PC-3 (cell line): ENCODE results near the gene ZNF735. TPM values are rescaled to one million over a fixed set of nuclear protein-coding genes. Genes with fewer than 3 reads are reported as not detected.

Source experiments
- ATAC-seq: fragments of 200-7000 bp; cut with Tn5 transposase; 2 replicates; pipeline ENCODE4 v1.9.1; 2020; ENCODE audit warnings: mild to moderate bottlenecking, moderate library complexity
- BruUV-seq: library from RNA; stranded (reverse); fragments of 400-500 nt; replicated peaks from 2 replicates; lab custom pipeline; 2021; lab: Mats Ljungman, UMichigan
- CTCF ChIA-PET: fragments of 300-600 bp; sonication (Branson Sonifier 250); formaldehyde crosslinking; loops from one replicate; lab custom pipeline; 2022; ENCODE audit warnings: antibody characterized with exemption; lab: Charles Lee
- POLR2A ChIA-PET: fragments of 300-600 bp; sonication (Branson Sonifier 250); formaldehyde crosslinking; loops from one replicate; lab custom pipeline; 2022; ENCODE audit warnings: antibody characterized with exemption; ENCODE audit not compliant: unreplicated experiment; lab: Charles Lee
- DNase-seq: peaks from one replicate; pipeline ENCODE4 v3.0.0-alpha.2; 2015
- H2AFZ ChIP-seq: fragments of 300-600 bp; sonication (generic); 2 replicates; pipeline ENCODE4 v1.6.0; 2016; ENCODE audit warnings: antibody characterized with exemption, low read length
- H3F3A ChIP-seq: fragments of 300-600 bp; sonication (generic); one replicate; pipeline ENCODE4 v1.6.0; 2017; ENCODE audit warnings: antibody characterized with exemption, low read length, control low read depth, mild to moderate bottlenecking; ENCODE audit not compliant: unreplicated experiment
- H3K27ac ChIP-seq: fragments of 300-600 bp; sonication (generic); 2 replicates; pipeline ENCODE4 v1.5.1; 2016; ENCODE audit warnings: mild to moderate bottlenecking, low read length
- H3K27me3 ChIP-seq: fragments of 300-600 bp; sonication (generic); 2 replicates; pipeline ENCODE4 v1.6.1; 2016; ENCODE audit warnings: low read length, mixed read lengths
- H3K36me3 ChIP-seq: fragments of 300-600 bp; sonication (generic); 2 replicates; pipeline ENCODE4 v1.6.1; 2016; ENCODE audit warnings: low read depth, mixed run types, low read length, mixed read lengths
- H3K4me1 ChIP-seq: fragments of 300-600 bp; sonication (generic); 2 replicates; pipeline ENCODE4 v1.5.1; 2016; ENCODE audit warnings: low read length; ENCODE audit not compliant: insufficient read depth
- H3K4me2 ChIP-seq: fragments of 300-600 bp; sonication (generic); 2 replicates; pipeline ENCODE4 v1.6.0; 2016; ENCODE audit warnings: low read length
- H3K4me3 ChIP-seq: fragments of 300-600 bp; sonication (generic); 2 replicates; pipeline ENCODE4 v1.5.1; 2016; ENCODE audit warnings: mild to moderate bottlenecking, low read length, mixed read lengths
- H3K79me2 ChIP-seq: fragments of 300-600 bp; sonication (generic); 2 replicates; pipeline ENCODE4 v1.6.1; 2017; ENCODE audit warnings: low read length, mixed read lengths
- H3K9ac ChIP-seq: fragments of 300-600 bp; sonication (generic); 2 replicates; pipeline ENCODE4 v1.6.0; 2016; ENCODE audit warnings: mild to moderate bottlenecking, low read length
- H3K9me2 ChIP-seq: fragments of 300-600 bp; sonication (generic); replicated peaks from 2 replicates; pipeline ENCODE4 v1.6.1; 2016; ENCODE audit warnings: mixed run types, low read length, mixed read lengths
- H3K9me3 ChIP-seq: fragments of 300-600 bp; sonication (generic); 2 replicates; pipeline ENCODE4 v1.6.1; 2016; ENCODE audit warnings: low read length, mixed read lengths
- H4K20me1 ChIP-seq: fragments of 300-600 bp; sonication (generic); 2 replicates; pipeline ENCODE4 v1.6.1; 2016; ENCODE audit warnings: low read length, mixed read lengths
- CTCF ChIP-seq: fragments of 300-600 bp; sonication (generic); conservative IDR thresholded peaks from 2 replicates; pipeline ENCODE4 v1.5.1; 2017; ENCODE audit warnings: antibody characterized with exemption, low read depth, mild to moderate bottlenecking, low read length
- EZH2 ChIP-seq: fragments of 300-600 bp; sonication (generic); IDR thresholded peaks from one replicate; pipeline ENCODE4 v1.6.1; 2017; ENCODE audit warnings: antibody characterized with exemption, mild to moderate bottlenecking, low read length; ENCODE audit not compliant: unreplicated experiment
- EZH2phosphoT487 ChIP-seq: fragments of 300-600 bp; sonication (generic); IDR thresholded peaks from 2 replicates; pipeline ENCODE4 v1.6.1; 2018; ENCODE audit warnings: mild to moderate bottlenecking, antibody characterized with exemption, low read length, borderline replicate concordance
- intact Hi-C: fragments of 100-400 bp; cut with micrococcal nuclease; formaldehyde crosslinking; loops from 2 replicates; pipeline ENCODE4 v1.9.0; 2023
- total RNA-seq: library from RNA; depleted of rRNA; stranded (reverse); fragments of >200 nt; gene quantifications from 2 replicates; pipeline ENCODE4 v1.2.3, GENCODE V29; 2014

ZNF735 gene
- total RNA-seq, 1 experiment from 2014 or later, result not detected

- intact Hi-C loops, result no loop called here
- no peak for DNase-seq
- TF ChIP-seq EZH2 (no peak), EZH2phosphoT487 (no peak), CTCF (no peak)
- H3K79me2 ChIP-seq, result no peaks in the 10 kb centered on the region
- no peak overlapping the region for H3K27ac ChIP-seq
- H3K9me3 ChIP-seq, result 0 out of 2 replicates have a peak, but pooled peaks cover 5% of the 10 kb centered on the region
- no peaks in the 10 kb centered on the region for H3K9me2 ChIP-seq
- no peak overlapping the region for H3K9ac ChIP-seq
- no peaks in the 10 kb centered on the region for H3K36me3 ChIP-seq
- H4K20me1 ChIP-seq, result no peaks in the 10 kb centered on the region
- ATAC-seq, result no peak
- H2AFZ ChIP-seq, result no peak overlapping the region
- H3F3A ChIP-seq, result no peaks in the 10 kb centered on the region
- no peak overlapping the region for H3K4me2 ChIP-seq
- no peak overlapping the region for H3K4me3 ChIP-seq
- BruUV-seq, result no TSS peak
- no peaks in the 10 kb centered on the region for H3K27me3 ChIP-seq
- H3K4me1 ChIP-seq, result no peaks in the 10 kb centered on the region
- CTCF ChIA-PET, result no interaction called here
- POLR2A ChIA-PET, result no interaction called here
Observed at GRCh38 chr7:64184376-64184775, 22.6 kb upstream of the ZNF735 start.

GRCh38 chr7:64187408-64187807 lies 19.6 kb upstream of the ZNF735 start:
- Histone ChIP-seq H3K4me3 (no peak overlapping the region), H3K27ac (no peak overlapping the region), H3F3A (no peaks in the 10 kb centered on the region), H3K27me3 (no peaks in the 10 kb centered on the region), H4K20me1 (no peaks in the 10 kb centered on the region), H3K9me2 (no peaks in the 10 kb centered on the region), H3K36me3 (no peaks in the 10 kb centered on the region), H3K4me2 (no peak overlapping the region), H3K9me3 (no peaks in the 10 kb centered on the region), H3K4me1 (no peaks in the 10 kb centered on the region), H3K9ac (no peak overlapping the region), H2AFZ (no peak overlapping the region), H3K79me2 (no peaks in the 10 kb centered on the region)
- ATAC-seq (no peak), DNase-seq (no peak)
- intact Hi-C loops, result no loop called here
- TF ChIP-seq CTCF, result no peak
- TF ChIP-seq EZH2, result no peak
- no peak for TF ChIP-seq EZH2phosphoT487
- ChIA-PET POLR2A (no interaction called here), CTCF (no interaction called here)
- BruUV-seq, result no TSS peak

DNA sequence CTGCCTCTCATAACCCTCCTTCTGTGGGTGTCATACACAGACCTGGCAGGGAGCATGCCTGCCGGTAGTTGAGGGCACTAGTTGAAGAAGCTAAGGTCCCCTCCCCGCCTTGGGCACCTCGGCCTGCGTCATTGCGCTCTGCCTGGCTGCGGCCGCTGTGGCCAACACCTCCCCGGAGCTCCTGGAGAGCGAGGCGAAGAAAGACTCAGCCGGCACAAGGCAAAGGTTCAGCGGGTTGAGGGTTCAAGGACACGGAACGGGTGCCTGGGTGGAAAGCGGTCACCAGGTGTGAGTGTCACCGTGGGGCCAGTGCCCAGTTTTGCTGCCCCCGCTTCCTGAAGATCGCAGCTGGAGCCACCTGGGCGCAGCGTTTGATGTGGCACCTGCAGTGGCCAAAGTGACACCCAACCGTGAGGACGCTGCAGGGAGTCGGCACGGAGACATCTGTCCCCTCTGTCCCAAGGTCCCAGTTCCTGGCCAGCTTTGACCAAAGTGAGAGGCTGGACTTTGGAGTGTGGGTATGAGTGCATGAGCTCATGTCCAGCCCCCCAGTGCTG lies 14.8 kb upstream of the ZNF735 start:
- Histone ChIP-seq H3K9me2 (no peaks in the 10 kb centered on the region), H2AFZ (no peak overlapping the region), H3K79me2 (no peaks in the 10 kb centered on the region), H3K4me2 (no peak overlapping the region), H3K4me1 (no peaks in the 10 kb centered on the region), H3K4me3 (no peak overlapping the region), H3K27me3 (no peaks in the 10 kb centered on the region), H3K27ac (no peak overlapping the region), H3F3A (no peaks in the 10 kb centered on the region), H3K9me3 (peaks cover 15% of the 10 kb centered on the region), H3K36me3 (no peaks in the 10 kb centered on the region), H4K20me1 (no peaks in the 10 kb centered on the region), H3K9ac (no peak overlapping the region)
- BruUV-seq, result no TSS peak
- no peak for ATAC-seq
- ChIA-PET CTCF (no interaction called here), POLR2A (no interaction called here)
- no peak for TF ChIP-seq CTCF
- TF ChIP-seq EZH2phosphoT487, result no peak
- TF ChIP-seq EZH2, result no peak
- no peak for DNase-seq
- intact Hi-C loops, result no loop called here
